PFSK-1 (cell line): ENCODE measurements around the gene TMPRSS4.

Source experiments
- POLR2AphosphoS5 ChIP-seq: IDR thresholded peaks from 2 replicates; pipeline ENCODE4 v1.6.1; 2012; ENCODE audit warnings: low read depth, mild to moderate bottlenecking, control low read depth, low read length, moderate library complexity
- SIN3A ChIP-seq: IDR thresholded peaks from 2 replicates; pipeline ENCODE4 v1.6.1; 2012; ENCODE audit warnings: mild to moderate bottlenecking, low read length, moderate library complexity, borderline replicate concordance; ENCODE audit not compliant: insufficient read depth
- TAF1 ChIP-seq: IDR thresholded peaks from 2 replicates; pipeline ENCODE4 v1.6.1; 2012; ENCODE audit warnings: low read length, control low read depth, borderline replicate concordance; ENCODE audit not compliant: insufficient read depth
- TF ChIP-seq, protein P1 (sequence below), 2 experiments: IDR thresholded peaks; 2 replicates each; pipeline versions ENCODE4 v1.6.1 to v1.8.0; 2011 to 2012; ENCODE audit warnings: low read depth in 2 of 2, low read length in 2 of 2, control low read depth in 1 of 2, inconsistent platforms in 1 of 2, mild to moderate bottlenecking in 1 of 2, moderate library complexity in 1 of 2; ENCODE audit not compliant: insufficient read depth in 1 of 2

DNA sequence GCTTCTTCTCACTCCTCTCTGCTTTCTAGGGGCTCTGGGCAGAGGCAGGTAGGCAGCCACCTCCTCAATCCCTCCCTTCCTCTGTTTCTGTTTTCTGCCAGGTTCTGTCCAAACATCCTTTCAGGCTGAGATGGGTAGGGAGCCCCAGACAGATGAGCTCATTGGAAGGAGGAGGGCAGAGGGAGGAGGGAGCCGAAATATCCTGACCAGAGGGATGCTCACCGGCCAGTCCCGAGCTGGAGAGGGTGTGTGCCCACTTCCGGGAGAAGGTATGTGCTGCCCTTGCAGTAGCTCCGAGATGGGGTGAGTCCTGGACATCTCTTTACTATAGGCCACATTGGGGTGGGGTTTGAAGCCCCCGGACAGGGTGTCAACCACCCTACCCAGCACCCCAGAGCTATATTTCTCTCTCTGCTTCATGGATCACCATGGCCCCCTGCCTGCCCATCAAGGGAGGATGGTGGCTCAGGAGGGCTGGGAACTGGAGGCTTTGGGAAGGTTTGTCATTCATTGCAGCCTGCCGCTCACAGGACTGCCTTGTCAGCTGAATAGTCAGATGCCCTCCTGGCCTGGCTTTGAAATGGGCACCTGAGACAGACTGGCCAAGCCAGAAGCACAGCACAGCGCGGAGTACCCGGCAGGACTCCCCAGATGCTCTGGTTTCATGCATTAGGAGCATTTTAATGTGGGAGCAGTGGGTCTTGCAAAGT lies 80.5 kb downstream of the TMPRSS4 start:
- no peak for TF ChIP-seq POLR2AphosphoS5
- TF ChIP-seq, protein P1, sequence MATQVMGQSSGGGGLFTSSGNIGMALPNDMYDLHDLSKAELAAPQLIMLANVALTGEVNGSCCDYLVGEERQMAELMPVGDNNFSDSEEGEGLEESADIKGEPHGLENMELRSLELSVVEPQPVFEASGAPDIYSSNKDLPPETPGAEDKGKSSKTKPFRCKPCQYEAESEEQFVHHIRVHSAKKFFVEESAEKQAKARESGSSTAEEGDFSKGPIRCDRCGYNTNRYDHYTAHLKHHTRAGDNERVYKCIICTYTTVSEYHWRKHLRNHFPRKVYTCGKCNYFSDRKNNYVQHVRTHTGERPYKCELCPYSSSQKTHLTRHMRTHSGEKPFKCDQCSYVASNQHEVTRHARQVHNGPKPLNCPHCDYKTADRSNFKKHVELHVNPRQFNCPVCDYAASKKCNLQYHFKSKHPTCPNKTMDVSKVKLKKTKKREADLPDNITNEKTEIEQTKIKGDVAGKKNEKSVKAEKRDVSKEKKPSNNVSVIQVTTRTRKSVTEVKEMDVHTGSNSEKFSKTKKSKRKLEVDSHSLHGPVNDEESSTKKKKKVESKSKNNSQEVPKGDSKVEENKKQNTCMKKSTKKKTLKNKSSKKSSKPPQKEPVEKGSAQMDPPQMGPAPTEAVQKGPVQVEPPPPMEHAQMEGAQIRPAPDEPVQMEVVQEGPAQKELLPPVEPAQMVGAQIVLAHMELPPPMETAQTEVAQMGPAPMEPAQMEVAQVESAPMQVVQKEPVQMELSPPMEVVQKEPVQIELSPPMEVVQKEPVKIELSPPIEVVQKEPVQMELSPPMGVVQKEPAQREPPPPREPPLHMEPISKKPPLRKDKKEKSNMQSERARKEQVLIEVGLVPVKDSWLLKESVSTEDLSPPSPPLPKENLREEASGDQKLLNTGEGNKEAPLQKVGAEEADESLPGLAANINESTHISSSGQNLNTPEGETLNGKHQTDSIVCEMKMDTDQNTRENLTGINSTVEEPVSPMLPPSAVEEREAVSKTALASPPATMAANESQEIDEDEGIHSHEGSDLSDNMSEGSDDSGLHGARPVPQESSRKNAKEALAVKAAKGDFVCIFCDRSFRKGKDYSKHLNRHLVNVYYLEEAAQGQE (IDR thresholded peaks at IDR 0.05; ENCODE audit: insufficient read depth in 1 of 2, low read depth in 2 of 2, low read length in 2 of 2), result no peak
- no peak for TF ChIP-seq SIN3A
- no peak for TF ChIP-seq TAF1
